Tibial artery (tissue), 4 donors: ENCODE measurements around the gene RAB1B.

ENCODE experiments used
- DNase-seq, 2 donors: peaks; one replicate each; pipeline ENCODE4 v3.0.0-alpha.2; 2019
- H3K27ac ChIP-seq, 2 donors: fragments of 200-600 bp; sonication (generic) in 1 of 2; 1 replicate in 1 of 2; 2 replicates in 1 of 2; pipeline ENCODE4 v1.5.1; 2018 to 2019; ENCODE audit warnings: mild to moderate bottlenecking in 1 of 2
- H3K27me3 ChIP-seq, 2 donors: fragments of 200-600 bp; sonication (generic) in 1 of 2; one replicate each; pipeline versions ENCODE4 v1.5.1 to v1.6.0; 2016 to 2019
- H3K36me3 ChIP-seq, 3 donors: fragments of 200-600 bp; sonication (generic) in 2 of 3; one replicate each; pipeline ENCODE4 v1.5.1; 2016 to 2019; ENCODE audit warnings: mild to moderate bottlenecking in 2 of 3
- H3K4me1 ChIP-seq, 4 donors: fragments of 200-600 bp; sonication (generic) in 2 of 4; 1 replicate in 3 of 4; 2 replicates in 1 of 4; pipeline ENCODE4 v1.5.1; 2016 to 2019
- H3K4me3 ChIP-seq, 2 donors: fragments of 200-600 bp; sonication (generic) in 1 of 2; 1 replicate in 1 of 2; 2 replicates in 1 of 2; pipeline ENCODE4 v1.5.1; 2018 to 2019; ENCODE audit warnings: mild to moderate bottlenecking in 2 of 2
- H3K9me3 ChIP-seq, 3 donors: fragments of 200-600 bp; sonication (generic) in 1 of 3; one replicate each; pipeline ENCODE4 v1.5.1; 2016 to 2019
- CTCF ChIP-seq, 2 experiments: fragments of 200-600 bp in 1 of 2; fragments of 450-650 bp in 1 of 2; IDR thresholded peaks; one replicate each; pipeline ENCODE4 v1.5.1; 2017 to 2019; ENCODE audit warnings: antibody characterized with exemption in 2 of 2, mild to moderate bottlenecking in 1 of 2, moderate library complexity in 1 of 2
- intact Hi-C: fragments of 100-400 bp; cut with DNase I; formaldehyde crosslinking; loops from one replicate; pipeline ENCODE4 v1.15.0; 2023; ENCODE audit warnings: low total_unique reads

RAB1B gene

GRCh38 chr11:66239998-66240780 lies 28.2 kb upstream of the RAB1B start:
- no peak overlapping the region for H3K27ac ChIP-seq
- no peaks in the 10 kb centered on the region for H3K9me3 ChIP-seq
- H3K27me3 ChIP-seq: no peaks in the 10 kb centered on the region
- H3K4me1 ChIP-seq: no peaks in the 10 kb centered on the region
- no peak for DNase-seq
- H3K36me3 ChIP-seq: peaks cover 40 to 100% (median 88%) of the 10 kb centered on the region in 3 donors
- no peak overlapping the region for H3K4me3 ChIP-seq
- no peak for TF ChIP-seq CTCF (IDR thresholded peaks at IDR 0.05)
- intact Hi-C loops: no loop called here

GRCh38 chr11:66240781-66241136 lies 27.7 kb upstream of the RAB1B start:
- no peaks in the 10 kb centered on the region for H3K27me3 ChIP-seq
- H3K36me3 ChIP-seq: peaks cover 34 to 100% (median 83%) of the 10 kb centered on the region in 3 donors
- no peak overlapping the region for H3K4me3 ChIP-seq
- no peaks in the 10 kb centered on the region for H3K9me3 ChIP-seq
- no peak for TF ChIP-seq CTCF (IDR thresholded peaks at IDR 0.05)
- H3K27ac ChIP-seq: no peak overlapping the region
- DNase-seq: no peak
- intact Hi-C loops: no loop called here
- no peaks in the 10 kb centered on the region for H3K4me1 ChIP-seq

- H3K27me3 ChIP-seq: no peaks in the 10 kb centered on the region
- no peak overlapping the region for H3K27ac ChIP-seq
- H3K36me3 ChIP-seq: peaks cover 28 to 98% (median 73%) of the 10 kb centered on the region in 3 donors
- no peak for DNase-seq
- no peaks in the 10 kb centered on the region for H3K4me1 ChIP-seq
- H3K9me3 ChIP-seq: no peaks in the 10 kb centered on the region
- H3K4me3 ChIP-seq: no peak overlapping the region
- intact Hi-C loops: no loop called here
- no peak for TF ChIP-seq CTCF (IDR thresholded peaks at IDR 0.05)
These were observed 26.2 kb upstream of the RAB1B start for GRCh38 chr11:66242095-66242765.

- H3K9me3 ChIP-seq: no peaks in the 10 kb centered on the region
- no peak for TF ChIP-seq CTCF (IDR thresholded peaks at IDR 0.05)
- no peak overlapping the region for H3K4me3 ChIP-seq
- H3K4me1 ChIP-seq: no peaks in the 10 kb centered on the region
- H3K27me3 ChIP-seq: no peaks in the 10 kb centered on the region
- H3K27ac ChIP-seq: no peak overlapping the region
- peaks cover 22 to 93% (median 56%) of the 10 kb centered on the region in 3 donors for H3K36me3 ChIP-seq
- DNase-seq: no peak
- intact Hi-C loops: no loop called here
These were observed 24.5 kb upstream of the RAB1B start for GRCh38 chr11:66243782-66244535.

GRCh38 chr11:66247295-66247694 lies 21.1 kb upstream of the RAB1B start:
- H3K4me1 ChIP-seq: no peaks in the 10 kb centered on the region
- no peaks in the 10 kb centered on the region for H3K27me3 ChIP-seq
- intact Hi-C loops: no loop called here
- H3K36me3 ChIP-seq: peaks cover 2 to 75% (median 24%) of the 10 kb centered on the region in 3 donors
- H3K27ac ChIP-seq: no peak overlapping the region
- no peak for DNase-seq
- no peak overlapping the region for H3K4me3 ChIP-seq
- H3K9me3 ChIP-seq: no peaks in the 10 kb centered on the region
- no peak for TF ChIP-seq CTCF (IDR thresholded peaks at IDR 0.05)
